WTC11 (cell line): Measurements from ENCODE around the gene GJB2. TPM values are rescaled to one million over a fixed set of nuclear protein-coding genes. Genes with fewer than 3 reads are reported as not detected.

ENCODE experiments used
- ATAC-seq: fragments of 200-7000 bp; cut with Tn5 transposase; 2 replicates; pipeline ENCODE4 v1.10.0; 2021; ENCODE audit warnings: mild to moderate bottlenecking, moderate library complexity
- CTCF ChIA-PET: fragments of 300-600 bp; sonication (Branson Sonifier 250); formaldehyde crosslinking; loops from one replicate; lab custom pipeline; 2021; ENCODE audit warnings: antibody characterized with exemption; lab: Charles Lee
- POLR2A ChIA-PET: fragments of 350-600 bp; sonication (Branson Sonifier 250); formaldehyde crosslinking; loops from one replicate; lab custom pipeline; 2021; ENCODE audit warnings: antibody characterized with exemption; lab: Charles Lee
- DNase-seq: peaks from one replicate; pipeline ENCODE4 v3.0.0; 2021; ENCODE audit warnings: low spot score
- H3K27ac Mint-ChIP-seq: 2 replicates; pipeline ENCODE4 v1.8.0; 2021; ENCODE audit warnings: mixed read lengths
- H3K27me3 Mint-ChIP-seq: 2 replicates; pipeline ENCODE4 v1.8.0; 2021; ENCODE audit warnings: low read depth, mild to moderate bottlenecking, moderate library complexity, mixed read lengths
- H3K36me3 Mint-ChIP-seq: 2 replicates; pipeline ENCODE4 v1.8.0; 2021; ENCODE audit warnings: mixed read lengths
- H3K4me1 Mint-ChIP-seq: 2 replicates; pipeline ENCODE4 v1.8.0; 2022; ENCODE audit warnings: mixed read lengths
- H3K4me3 Mint-ChIP-seq: 2 replicates; pipeline ENCODE4 v1.8.0; 2021; ENCODE audit warnings: mild to moderate bottlenecking, moderate library complexity, mixed read lengths
- H3K9me3 Mint-ChIP-seq: 2 replicates; pipeline ENCODE4 v1.8.0; 2021; ENCODE audit warnings: mixed read lengths
- ATF3 ChIP-seq: sonication (generic); formaldehyde crosslinking; conservative IDR thresholded peaks from 2 replicates; pipeline ENCODE4 v1.8.1; 2022; ENCODE audit warnings: mild to moderate bottlenecking, missing genetic modification reagents
- ELF4 ChIP-seq: sonication (generic); formaldehyde crosslinking; IDR thresholded peaks from 2 replicates; pipeline ENCODE4 v1.8.1; 2022; ENCODE audit warnings: low read depth, mild to moderate bottlenecking, moderate library complexity, missing genetic modification reagents
- ESRRA ChIP-seq: sonication (generic); formaldehyde crosslinking; IDR thresholded peaks from 2 replicates; pipeline ENCODE4 v1.8.1; 2022; ENCODE audit warnings: mild to moderate bottlenecking, missing genetic modification reagents, borderline replicate concordance
- ETV6 ChIP-seq: sonication (generic); formaldehyde crosslinking; IDR thresholded peaks from 2 replicates; pipeline ENCODE4 v1.8.1; 2022; ENCODE audit warnings: mild to moderate bottlenecking, missing genetic modification reagents
- FOXJ3 ChIP-seq: sonication (generic); formaldehyde crosslinking; IDR thresholded peaks from 2 replicates; pipeline ENCODE4 v1.9.0; 2021; ENCODE audit warnings: missing genetic modification reagents, mild to moderate bottlenecking, borderline replicate concordance
- HMGA2 ChIP-seq: fragments of 250-450 bp; sonication (Bioruptor Pico); IDR thresholded peaks from 2 replicates; pipeline ENCODE4 v1.4.0; 2021; ENCODE audit warnings: mild to moderate bottlenecking, moderate library complexity
- KAT7 ChIP-seq: sonication (generic); formaldehyde crosslinking; IDR thresholded peaks from 2 replicates; pipeline ENCODE4 v1.8.1; 2023; ENCODE audit warnings: missing genetic modification reagents, mild to moderate bottlenecking, borderline replicate concordance
- MAX ChIP-seq: sonication (generic); formaldehyde crosslinking; IDR thresholded peaks from 2 replicates; pipeline ENCODE4 v1.8.0; 2022; ENCODE audit warnings: mild to moderate bottlenecking, missing genetic modification reagents
- NR2C2 ChIP-seq: sonication (generic); formaldehyde crosslinking; IDR thresholded peaks from 2 replicates; pipeline ENCODE4 v1.8.0; 2022; ENCODE audit warnings: mild to moderate bottlenecking, missing genetic modification reagents
- PREB ChIP-seq: sonication (generic); formaldehyde crosslinking; IDR thresholded peaks from 2 replicates; pipeline ENCODE4 v1.8.1; 2022; ENCODE audit warnings: mild to moderate bottlenecking, missing genetic modification reagents, moderate library complexity, borderline replicate concordance
- RORB ChIP-seq: fragments of 250-450 bp; sonication (Bioruptor Pico); IDR thresholded peaks from 2 replicates; pipeline ENCODE4 v1.9.0; 2021; ENCODE audit warnings: mild to moderate bottlenecking
- TCF7 ChIP-seq: sonication (generic); formaldehyde crosslinking; IDR thresholded peaks from 2 replicates; pipeline ENCODE4 v1.8.0; 2022; ENCODE audit warnings: mild to moderate bottlenecking, low read depth, missing genetic modification reagents, moderate library complexity
- ZBTB21 ChIP-seq: sonication (generic); formaldehyde crosslinking; IDR thresholded peaks from 2 replicates; pipeline ENCODE4 v1.8.1; 2023; ENCODE audit warnings: mild to moderate bottlenecking, missing genetic modification reagents, borderline replicate concordance
- ZNF263 ChIP-seq: sonication (generic); formaldehyde crosslinking; IDR thresholded peaks from 2 replicates; pipeline ENCODE4 v1.8.1; 2022; ENCODE audit warnings: low read depth, mild to moderate bottlenecking, moderate library complexity, missing genetic modification reagents
- ZNF396 ChIP-seq: fragments of 250-450 bp; sonication (Bioruptor Pico); IDR thresholded peaks from 2 replicates; pipeline ENCODE4 v1.8.0; 2021; ENCODE audit warnings: mild to moderate bottlenecking, moderate library complexity, borderline replicate concordance
- ZNF671 ChIP-seq: fragments of 250-450 bp; sonication (Bioruptor Pico); IDR thresholded peaks from 2 replicates; pipeline ENCODE4 v1.8.0; 2021; ENCODE audit warnings: mild to moderate bottlenecking
- total RNA-seq: library from RNA; stranded (reverse); gene quantifications from 3 replicates; pipeline ENCODE4 v1.2.3, GENCODE V29; 2021
- TF ChIP-seq, protein P1 (sequence below): sonication (generic); formaldehyde crosslinking; IDR thresholded peaks from 2 replicates; pipeline ENCODE4 v1.8.1; 2022; ENCODE audit warnings: low read depth, mild to moderate bottlenecking, moderate library complexity, missing genetic modification reagents, borderline replicate concordance
- TF ChIP-seq, protein P2 (sequence below): sonication (generic); formaldehyde crosslinking; IDR thresholded peaks from 2 replicates; pipeline ENCODE4 v1.8.1; 2023; ENCODE audit warnings: mild to moderate bottlenecking, missing genetic modification reagents
- TF ChIP-seq, protein P3 (sequence below): fragments of 250-450 bp; sonication (Bioruptor Pico); conservative IDR thresholded peaks from 2 replicates; pipeline ENCODE4 v1.9.0; 2021; ENCODE audit warnings: mild to moderate bottlenecking

GJB2 gene
- total RNA-seq, 1 experiment from 2014 or later = 0.11 TPM

DNA sequence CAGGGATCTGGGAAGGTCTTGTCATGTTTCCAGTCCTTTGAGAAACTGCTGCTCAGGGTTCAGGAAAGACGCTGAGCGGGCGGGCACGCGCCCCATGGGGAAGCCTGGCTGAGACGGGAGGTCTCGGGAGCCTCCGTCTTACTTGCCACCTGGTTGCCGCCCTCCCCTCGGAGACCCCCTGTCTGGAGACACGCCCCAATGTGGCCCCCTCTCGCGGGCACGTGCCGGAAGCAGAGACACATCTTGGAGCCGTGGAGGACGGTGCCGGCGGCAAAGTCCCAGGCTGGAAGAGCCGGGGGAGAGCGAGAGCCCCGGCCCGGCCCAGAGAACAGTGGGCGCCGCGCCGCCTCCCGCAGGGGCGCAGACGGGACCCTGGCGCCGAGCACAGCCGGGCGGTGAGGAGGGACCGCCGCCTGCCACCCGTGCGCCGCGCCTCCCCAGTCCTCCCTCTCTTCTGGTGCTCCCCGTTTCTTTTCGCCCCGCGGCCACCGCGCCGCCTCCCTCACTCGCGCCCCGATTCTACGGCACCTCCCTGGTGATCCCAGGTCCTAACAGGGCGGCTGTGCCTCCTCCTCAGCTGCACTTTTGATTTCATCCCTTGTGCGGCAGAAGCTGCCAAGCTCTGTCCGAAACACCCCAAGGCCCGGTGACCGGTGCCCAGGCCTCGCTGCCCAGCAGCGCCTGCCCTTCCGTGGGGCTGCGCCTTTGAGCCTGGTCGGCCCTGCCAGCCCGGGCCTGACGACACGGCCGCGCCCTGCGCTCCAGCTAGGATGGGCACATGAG, 15.5 kb downstream of the GJB2 start:
- H3K4me3 Mint-ChIP-seq = no peak overlapping the region
- H3K9me3 Mint-ChIP-seq = no peaks in the 10 kb centered on the region
- TF ChIP-seq TCF7 = no peak
- no peak for TF ChIP-seq ELF4 (CRISPR knock-in tag)
- TF ChIP-seq, protein P1, sequence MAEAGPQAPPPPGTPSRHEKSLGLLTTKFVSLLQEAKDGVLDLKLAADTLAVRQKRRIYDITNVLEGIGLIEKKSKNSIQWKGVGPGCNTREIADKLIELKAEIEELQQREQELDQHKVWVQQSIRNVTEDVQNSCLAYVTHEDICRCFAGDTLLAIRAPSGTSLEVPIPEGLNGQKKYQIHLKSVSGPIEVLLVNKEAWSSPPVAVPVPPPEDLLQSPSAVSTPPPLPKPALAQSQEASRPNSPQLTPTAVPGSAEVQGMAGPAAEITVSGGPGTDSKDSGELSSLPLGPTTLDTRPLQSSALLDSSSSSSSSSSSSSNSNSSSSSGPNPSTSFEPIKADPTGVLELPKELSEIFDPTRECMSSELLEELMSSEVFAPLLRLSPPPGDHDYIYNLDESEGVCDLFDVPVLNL (CRISPR knock-in tag) = no peak
- no peak for TF ChIP-seq FOXJ3 (CRISPR knock-in tag)
- TF ChIP-seq ETV6 = no peak
- no peak for TF ChIP-seq ESRRA
- no peak for TF ChIP-seq ZBTB21
- TF ChIP-seq ZNF671 (CRISPR knock-in tag) = no peak
- TF ChIP-seq RORB (CRISPR knock-in tag) = no peak
- TF ChIP-seq HMGA2 (CRISPR knock-in tag) = no peak
- TF ChIP-seq NR2C2 (CRISPR knock-in tag) = no peak
- TF ChIP-seq ZNF396 (CRISPR knock-in tag) = no peak
- TF ChIP-seq KAT7 = no peak
- no peak for TF ChIP-seq ATF3
- TF ChIP-seq, protein P2, sequence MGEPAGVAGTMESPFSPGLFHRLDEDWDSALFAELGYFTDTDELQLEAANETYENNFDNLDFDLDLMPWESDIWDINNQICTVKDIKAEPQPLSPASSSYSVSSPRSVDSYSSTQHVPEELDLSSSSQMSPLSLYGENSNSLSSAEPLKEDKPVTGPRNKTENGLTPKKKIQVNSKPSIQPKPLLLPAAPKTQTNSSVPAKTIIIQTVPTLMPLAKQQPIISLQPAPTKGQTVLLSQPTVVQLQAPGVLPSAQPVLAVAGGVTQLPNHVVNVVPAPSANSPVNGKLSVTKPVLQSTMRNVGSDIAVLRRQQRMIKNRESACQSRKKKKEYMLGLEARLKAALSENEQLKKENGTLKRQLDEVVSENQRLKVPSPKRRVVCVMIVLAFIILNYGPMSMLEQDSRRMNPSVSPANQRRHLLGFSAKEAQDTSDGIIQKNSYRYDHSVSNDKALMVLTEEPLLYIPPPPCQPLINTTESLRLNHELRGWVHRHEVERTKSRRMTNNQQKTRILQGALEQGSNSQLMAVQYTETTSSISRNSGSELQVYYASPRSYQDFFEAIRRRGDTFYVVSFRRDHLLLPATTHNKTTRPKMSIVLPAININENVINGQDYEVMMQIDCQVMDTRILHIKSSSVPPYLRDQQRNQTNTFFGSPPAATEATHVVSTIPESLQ = no peak
- no peak for TF ChIP-seq MAX
- TF ChIP-seq PREB (CRISPR knock-in tag) = no peak
- no peak for TF ChIP-seq ZNF263 (CRISPR knock-in tag)
- TF ChIP-seq, protein P3, sequence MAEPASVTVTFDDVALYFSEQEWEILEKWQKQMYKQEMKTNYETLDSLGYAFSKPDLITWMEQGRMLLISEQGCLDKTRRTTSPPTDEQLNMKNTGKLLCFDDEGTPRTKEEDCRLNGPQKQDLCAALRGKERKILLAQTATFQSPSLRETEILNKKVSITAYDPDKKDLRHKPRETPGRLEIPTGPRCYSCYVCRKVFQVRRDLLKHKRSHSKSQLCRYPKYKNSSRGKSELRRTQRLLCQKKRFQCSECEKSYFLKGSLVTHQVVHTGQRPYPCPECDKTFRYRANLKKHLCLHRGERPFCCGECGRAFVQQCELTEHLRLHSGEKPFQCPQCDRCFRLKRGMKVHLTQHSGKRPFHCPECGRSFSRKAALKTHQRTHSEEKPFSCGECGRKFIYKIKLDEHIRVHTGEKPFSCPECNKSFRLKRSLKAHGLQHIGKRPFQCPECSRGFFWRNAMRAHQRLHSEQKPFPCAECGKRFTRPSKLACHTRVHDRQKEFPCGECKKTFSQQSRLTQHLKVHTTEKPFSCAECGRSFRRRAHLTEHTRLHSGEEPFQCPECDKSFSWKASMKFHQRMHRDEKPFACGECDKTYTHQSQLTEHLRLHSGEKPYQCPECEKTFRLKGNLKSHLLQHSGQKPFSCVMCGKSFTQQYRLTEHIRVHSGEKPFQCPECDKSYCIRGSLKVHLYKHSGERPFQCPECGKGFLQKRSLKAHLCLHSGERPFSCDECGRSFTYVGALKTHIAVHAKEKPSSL = no peak
- no peak overlapping the region for H3K27ac Mint-ChIP-seq
- DNase-seq = no peak
- POLR2A ChIA-PET = no interaction called here
- no peaks in the 10 kb centered on the region; the same call in 1 of the 2 replicates for H3K27me3 Mint-ChIP-seq
- CTCF ChIA-PET = no interaction called here
- H3K4me1 Mint-ChIP-seq = peaks cover 6% of the 10 kb centered on the region; the same call in 1 of the 2 replicates
- no peaks in the 10 kb centered on the region for H3K36me3 Mint-ChIP-seq
- no peak for ATAC-seq
